Esophagus muscularis mucosa (tissue), 3 donors: ENCODE data around the gene LASP1.

Experiments used
- POLR2A ChIP-seq: fragments of 450-650 bp; IDR thresholded peaks from one replicate; pipeline ENCODE4 v1.6.1; 2017; ENCODE audit warnings: antibody characterized with exemption, moderate library complexity, mild to moderate bottlenecking, low read depth
- TF ChIP-seq, protein P1 (sequence below), 3 experiments: fragments of 200-600 bp in 2 of 3; fragments of 450-650 bp in 1 of 3; sonication (generic) in 2 of 3; IDR thresholded peaks; one replicate each; pipeline ENCODE4 v1.5.1; 2017 to 2019; ENCODE audit warnings: antibody characterized with exemption in 3 of 3, mild to moderate bottlenecking in 2 of 3, moderate library complexity in 1 of 3

- TF ChIP-seq, protein P1, sequence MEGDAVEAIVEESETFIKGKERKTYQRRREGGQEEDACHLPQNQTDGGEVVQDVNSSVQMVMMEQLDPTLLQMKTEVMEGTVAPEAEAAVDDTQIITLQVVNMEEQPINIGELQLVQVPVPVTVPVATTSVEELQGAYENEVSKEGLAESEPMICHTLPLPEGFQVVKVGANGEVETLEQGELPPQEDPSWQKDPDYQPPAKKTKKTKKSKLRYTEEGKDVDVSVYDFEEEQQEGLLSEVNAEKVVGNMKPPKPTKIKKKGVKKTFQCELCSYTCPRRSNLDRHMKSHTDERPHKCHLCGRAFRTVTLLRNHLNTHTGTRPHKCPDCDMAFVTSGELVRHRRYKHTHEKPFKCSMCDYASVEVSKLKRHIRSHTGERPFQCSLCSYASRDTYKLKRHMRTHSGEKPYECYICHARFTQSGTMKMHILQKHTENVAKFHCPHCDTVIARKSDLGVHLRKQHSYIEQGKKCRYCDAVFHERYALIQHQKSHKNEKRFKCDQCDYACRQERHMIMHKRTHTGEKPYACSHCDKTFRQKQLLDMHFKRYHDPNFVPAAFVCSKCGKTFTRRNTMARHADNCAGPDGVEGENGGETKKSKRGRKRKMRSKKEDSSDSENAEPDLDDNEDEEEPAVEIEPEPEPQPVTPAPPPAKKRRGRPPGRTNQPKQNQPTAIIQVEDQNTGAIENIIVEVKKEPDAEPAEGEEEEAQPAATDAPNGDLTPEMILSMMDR (IDR thresholded peaks at IDR 0.05): no peak
- no peak for TF ChIP-seq POLR2A
Measured at GRCh38 chr17:38881600-38882191, 11.8 kb downstream of the LASP1 start.
